HL-60 (cell line): ENCODE results near the gene TRIO.

ENCODE experiments used
- DNase-seq, 2 experiments: peaks; one replicate each; pipeline ENCODE4 v3.0.0-alpha.2; 2010 to 2020; ENCODE audit warnings: low read depth in 1 of 2, low spot score in 1 of 2
- H3K27ac ChIP-seq: fragments of 250-450 bp; sonication (Bioruptor Pico); replicated peaks from 2 replicates; pipeline ENCODE4 v1.5.1; 2020; ENCODE audit warnings: mild to moderate bottlenecking, moderate library complexity
- H3K27me3 ChIP-seq: fragments of 250-450 bp; sonication (Bioruptor Pico); 2 replicates; pipeline ENCODE4 v1.5.1; 2021; ENCODE audit warnings: mild to moderate bottlenecking, moderate library complexity; ENCODE audit not compliant: insufficient read depth, poor library complexity, severe bottlenecking
- H3K4me3 ChIP-seq: replicated peaks from 2 replicates; pipeline ENCODE4 v1.5.1; 2011; ENCODE audit warnings: mild to moderate bottlenecking, control low read depth, low read length; ENCODE audit not compliant: insufficient read depth
- GABPA ChIP-seq: IDR thresholded peaks from 2 replicates; pipeline ENCODE4 v1.6.1; 2012; ENCODE audit warnings: low read depth
- POLR2AphosphoS5 ChIP-seq: IDR thresholded peaks from 2 replicates; pipeline ENCODE4 v1.6.1; 2012; ENCODE audit warnings: low read depth
- SPI1 ChIP-seq: IDR thresholded peaks from 2 replicates; pipeline ENCODE4 v1.6.1; 2012; ENCODE audit warnings: low read depth, mild to moderate bottlenecking, borderline replicate concordance
- TF ChIP-seq, protein P1 (sequence below): IDR thresholded peaks from 2 replicates; pipeline ENCODE4 v1.6.1; 2012; ENCODE audit warnings: low read depth; ENCODE audit not compliant: insufficient replicate concordance
- TF ChIP-seq, protein P2 (sequence below): IDR thresholded peaks from one replicate; pipeline ENCODE4 v1.5.1; 2011; ENCODE audit warnings: low read length, control low read depth, inconsistent platforms; ENCODE audit not compliant: insufficient read depth

Gene TRIO

DNA sequence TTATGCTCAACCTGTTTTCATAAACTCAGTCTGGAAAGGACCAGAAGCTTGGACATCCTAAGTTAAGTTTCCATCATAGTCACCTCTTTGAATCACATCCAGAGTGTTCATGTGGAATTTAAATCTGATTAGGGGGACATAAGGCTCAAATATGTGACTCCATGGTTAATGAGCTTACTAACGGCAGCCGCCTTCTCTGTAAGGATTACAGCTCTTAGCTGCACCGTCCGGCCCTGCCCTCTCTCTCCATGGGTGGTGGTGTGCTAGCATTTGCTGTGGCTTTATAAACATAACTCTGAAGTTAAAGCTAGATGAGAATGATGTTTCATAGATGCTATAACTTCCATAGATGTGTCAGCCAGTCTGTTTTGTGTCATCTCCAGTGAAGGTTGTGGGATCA lies 156.5 kb downstream of the TRIO start:
- H3K27me3 ChIP-seq = no peaks in the 10 kb centered on the region
- no peak overlapping the region for H3K4me3 ChIP-seq
- no peak for DNase-seq
- no peak for TF ChIP-seq SPI1
- no peak for TF ChIP-seq GABPA
- TF ChIP-seq, protein P1, sequence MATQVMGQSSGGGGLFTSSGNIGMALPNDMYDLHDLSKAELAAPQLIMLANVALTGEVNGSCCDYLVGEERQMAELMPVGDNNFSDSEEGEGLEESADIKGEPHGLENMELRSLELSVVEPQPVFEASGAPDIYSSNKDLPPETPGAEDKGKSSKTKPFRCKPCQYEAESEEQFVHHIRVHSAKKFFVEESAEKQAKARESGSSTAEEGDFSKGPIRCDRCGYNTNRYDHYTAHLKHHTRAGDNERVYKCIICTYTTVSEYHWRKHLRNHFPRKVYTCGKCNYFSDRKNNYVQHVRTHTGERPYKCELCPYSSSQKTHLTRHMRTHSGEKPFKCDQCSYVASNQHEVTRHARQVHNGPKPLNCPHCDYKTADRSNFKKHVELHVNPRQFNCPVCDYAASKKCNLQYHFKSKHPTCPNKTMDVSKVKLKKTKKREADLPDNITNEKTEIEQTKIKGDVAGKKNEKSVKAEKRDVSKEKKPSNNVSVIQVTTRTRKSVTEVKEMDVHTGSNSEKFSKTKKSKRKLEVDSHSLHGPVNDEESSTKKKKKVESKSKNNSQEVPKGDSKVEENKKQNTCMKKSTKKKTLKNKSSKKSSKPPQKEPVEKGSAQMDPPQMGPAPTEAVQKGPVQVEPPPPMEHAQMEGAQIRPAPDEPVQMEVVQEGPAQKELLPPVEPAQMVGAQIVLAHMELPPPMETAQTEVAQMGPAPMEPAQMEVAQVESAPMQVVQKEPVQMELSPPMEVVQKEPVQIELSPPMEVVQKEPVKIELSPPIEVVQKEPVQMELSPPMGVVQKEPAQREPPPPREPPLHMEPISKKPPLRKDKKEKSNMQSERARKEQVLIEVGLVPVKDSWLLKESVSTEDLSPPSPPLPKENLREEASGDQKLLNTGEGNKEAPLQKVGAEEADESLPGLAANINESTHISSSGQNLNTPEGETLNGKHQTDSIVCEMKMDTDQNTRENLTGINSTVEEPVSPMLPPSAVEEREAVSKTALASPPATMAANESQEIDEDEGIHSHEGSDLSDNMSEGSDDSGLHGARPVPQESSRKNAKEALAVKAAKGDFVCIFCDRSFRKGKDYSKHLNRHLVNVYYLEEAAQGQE = no peak
- TF ChIP-seq, protein P2, sequence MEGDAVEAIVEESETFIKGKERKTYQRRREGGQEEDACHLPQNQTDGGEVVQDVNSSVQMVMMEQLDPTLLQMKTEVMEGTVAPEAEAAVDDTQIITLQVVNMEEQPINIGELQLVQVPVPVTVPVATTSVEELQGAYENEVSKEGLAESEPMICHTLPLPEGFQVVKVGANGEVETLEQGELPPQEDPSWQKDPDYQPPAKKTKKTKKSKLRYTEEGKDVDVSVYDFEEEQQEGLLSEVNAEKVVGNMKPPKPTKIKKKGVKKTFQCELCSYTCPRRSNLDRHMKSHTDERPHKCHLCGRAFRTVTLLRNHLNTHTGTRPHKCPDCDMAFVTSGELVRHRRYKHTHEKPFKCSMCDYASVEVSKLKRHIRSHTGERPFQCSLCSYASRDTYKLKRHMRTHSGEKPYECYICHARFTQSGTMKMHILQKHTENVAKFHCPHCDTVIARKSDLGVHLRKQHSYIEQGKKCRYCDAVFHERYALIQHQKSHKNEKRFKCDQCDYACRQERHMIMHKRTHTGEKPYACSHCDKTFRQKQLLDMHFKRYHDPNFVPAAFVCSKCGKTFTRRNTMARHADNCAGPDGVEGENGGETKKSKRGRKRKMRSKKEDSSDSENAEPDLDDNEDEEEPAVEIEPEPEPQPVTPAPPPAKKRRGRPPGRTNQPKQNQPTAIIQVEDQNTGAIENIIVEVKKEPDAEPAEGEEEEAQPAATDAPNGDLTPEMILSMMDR = no peak
- H3K27ac ChIP-seq = no peak overlapping the region

GRCh38 chr5:14301186-14301585 lies 158.0 kb downstream of the TRIO start:
- H3K27me3 ChIP-seq = no peaks in the 10 kb centered on the region
- H3K27ac ChIP-seq = no peak overlapping the region
- TF ChIP-seq, protein P2 = no peak
- TF ChIP-seq GABPA (no peak), SPI1 (no peak), POLR2AphosphoS5 (no peak)
- TF ChIP-seq, protein P1 = no peak
- no peak for DNase-seq
- no peak overlapping the region for H3K4me3 ChIP-seq

DNA sequence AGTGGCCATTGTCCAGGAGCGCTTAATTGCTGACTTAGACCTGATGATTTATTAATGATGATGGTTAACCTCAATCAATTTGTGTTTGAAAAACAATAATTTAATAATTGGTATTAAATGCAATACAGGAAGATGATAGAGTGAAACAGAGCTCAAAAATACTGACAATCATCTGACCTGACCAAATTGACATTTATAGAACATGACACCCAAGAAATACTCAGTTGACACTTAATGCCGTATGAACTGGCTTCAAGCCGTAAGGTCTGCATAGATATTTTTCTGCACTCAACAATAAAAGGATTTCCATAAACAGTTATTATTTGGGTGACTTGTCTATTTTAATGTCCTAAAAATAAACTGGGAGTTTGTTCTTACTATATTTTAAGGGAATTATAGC lies 159.2 kb downstream of the TRIO start:
- Histone ChIP-seq H3K4me3 (no peak overlapping the region), H3K27me3 (no peaks in the 10 kb centered on the region), H3K27ac (no peak overlapping the region)
- TF ChIP-seq, protein P2 = no peak
- no peak for DNase-seq

- no peak overlapping the region for H3K27ac ChIP-seq
- H3K4me3 ChIP-seq = no peak overlapping the region
- peak in 1 of 2 experiments; percentile 15 for DNase-seq
- TF ChIP-seq, protein P1 = no peak
- TF ChIP-seq SPI1 = no peak
- TF ChIP-seq, protein P2 = no peak
- TF ChIP-seq POLR2AphosphoS5 = no peak
- no peak for TF ChIP-seq GABPA
- H3K27me3 ChIP-seq = no peaks in the 10 kb centered on the region
These were observed 161.9 kb downstream of the TRIO start for GRCh38 chr5:14305045-14305444.
